IPS DF 4.7 (cell line): ENCODE measurements around the gene RBM47.
"Not testable (repeated sequence)": the region's sequence is repeated elsewhere in the genome, so short reads cannot be mapped to it uniquely, and the experiment has no call there.

ENCODE experiments used
- DNase-seq: peaks from one replicate; pipeline ENCODE4 v3.0.0-alpha.2; 2013; ENCODE audit warnings: low spot score; ENCODE audit errors: extremely low read depth

The RBM47 gene

DNA sequence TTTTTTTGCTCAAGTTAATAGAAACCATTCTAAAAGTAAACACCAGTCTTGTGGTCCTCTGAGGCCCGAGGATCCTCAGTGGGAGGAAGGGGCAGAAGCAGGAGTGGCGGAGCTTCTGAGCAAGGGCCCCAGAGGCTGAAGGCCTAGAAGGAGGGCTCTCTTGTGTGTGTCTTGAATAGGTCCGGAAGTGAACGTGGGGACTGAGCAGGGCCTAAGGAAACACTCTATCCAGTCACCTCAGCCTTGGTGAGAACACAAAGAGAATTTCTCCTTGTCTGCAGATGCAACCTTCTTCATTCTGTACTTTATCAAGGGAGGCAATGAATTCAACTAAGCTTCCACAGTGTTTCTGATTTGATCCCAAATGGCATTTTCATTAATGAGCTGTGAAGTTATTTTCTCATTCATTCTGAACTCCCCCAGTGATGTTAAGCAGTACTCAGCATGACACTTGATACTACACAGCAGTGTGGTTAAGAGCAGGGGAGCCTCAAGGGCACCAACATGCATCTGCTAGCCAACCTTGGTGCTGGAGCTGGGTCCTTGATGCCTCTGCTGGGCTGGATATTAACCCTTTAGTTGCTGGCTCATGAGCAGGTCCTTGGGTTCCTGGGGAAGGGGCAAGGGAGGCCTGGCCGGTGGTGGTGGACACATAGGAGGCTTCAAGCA lies 64.7 kb downstream of the RBM47 start:
- no peak for DNase-seq

DNA sequence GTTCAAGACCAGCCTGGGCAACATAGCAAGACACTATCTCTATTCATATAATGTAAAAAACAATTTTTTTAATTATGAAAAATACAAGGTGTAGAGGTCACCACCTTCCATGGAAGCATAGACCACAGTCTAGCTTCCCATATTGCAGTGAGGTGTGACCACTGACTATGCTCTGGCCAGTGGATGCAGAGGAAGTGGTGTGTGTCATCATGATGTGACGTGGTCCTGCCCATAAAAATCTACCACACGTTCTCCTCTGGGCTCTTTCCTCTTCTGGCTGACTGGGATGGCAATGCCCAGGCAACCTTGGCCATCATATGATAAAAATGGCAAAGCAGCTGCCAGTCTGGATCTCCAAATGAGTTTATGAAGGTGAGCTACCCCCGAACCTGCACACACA lies 65.7 kb downstream of the RBM47 start:
- no peak for DNase-seq

DNA sequence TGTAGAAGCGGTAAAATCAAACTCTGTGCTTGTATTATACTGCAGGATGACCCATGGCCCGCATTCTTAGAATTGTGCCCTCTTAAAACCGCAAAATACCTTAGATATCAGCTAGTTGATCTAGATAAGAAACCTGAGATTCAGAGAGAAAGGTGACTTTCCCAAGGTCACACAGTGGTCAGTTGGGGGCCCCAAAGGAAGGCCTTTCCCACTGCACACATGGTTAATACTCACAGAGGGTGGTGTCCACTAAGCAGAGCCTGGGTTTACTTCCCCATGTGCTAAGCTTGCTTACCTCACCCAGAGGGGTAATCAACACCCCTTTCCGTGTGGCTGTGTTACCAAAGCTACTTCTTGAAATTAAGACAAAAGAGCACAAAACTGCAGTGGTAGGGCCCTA lies 66.3 kb downstream of the RBM47 start:
- no peak for DNase-seq

DNA sequence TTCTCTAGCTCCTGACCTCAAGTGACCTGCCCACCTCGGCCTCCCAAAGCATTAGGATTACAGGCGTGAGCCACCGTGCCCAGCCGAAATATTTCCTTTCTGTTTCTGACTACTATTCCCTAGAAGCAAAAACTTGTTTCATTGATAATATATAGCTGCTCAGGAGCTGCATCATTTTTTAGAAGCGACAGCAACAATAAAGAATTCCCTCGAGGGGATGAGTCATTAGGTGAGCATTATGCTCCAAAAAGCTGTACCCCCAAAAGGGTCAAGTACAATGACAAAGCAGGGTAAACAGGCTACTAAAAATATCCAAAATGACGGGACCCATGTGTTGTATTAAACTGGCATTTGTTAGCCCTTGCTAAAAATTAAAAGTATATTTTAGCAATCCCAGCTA lies 67.0 kb downstream of the RBM47 start:
- no peak for DNase-seq

DNA sequence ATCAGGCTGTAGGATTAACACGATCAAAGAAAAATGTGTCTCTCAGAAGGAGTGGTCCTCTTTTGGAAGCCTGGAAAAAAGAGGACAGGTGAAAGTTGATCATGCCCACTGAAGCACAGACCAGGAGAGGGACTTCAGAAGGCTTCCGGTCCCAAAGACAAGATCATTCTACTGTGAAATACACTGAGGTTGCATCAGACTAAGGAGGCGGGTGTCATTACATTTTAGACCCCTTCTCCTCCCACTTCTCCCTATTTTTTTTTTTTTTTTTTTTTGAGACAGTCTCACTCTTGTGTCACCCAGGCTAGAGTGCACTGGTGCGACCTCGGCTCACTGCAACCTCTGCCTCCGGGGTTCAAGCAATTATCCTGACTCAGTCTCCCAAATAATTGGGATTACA lies 67.5 kb downstream of the RBM47 start:
- no peak for DNase-seq

DNA sequence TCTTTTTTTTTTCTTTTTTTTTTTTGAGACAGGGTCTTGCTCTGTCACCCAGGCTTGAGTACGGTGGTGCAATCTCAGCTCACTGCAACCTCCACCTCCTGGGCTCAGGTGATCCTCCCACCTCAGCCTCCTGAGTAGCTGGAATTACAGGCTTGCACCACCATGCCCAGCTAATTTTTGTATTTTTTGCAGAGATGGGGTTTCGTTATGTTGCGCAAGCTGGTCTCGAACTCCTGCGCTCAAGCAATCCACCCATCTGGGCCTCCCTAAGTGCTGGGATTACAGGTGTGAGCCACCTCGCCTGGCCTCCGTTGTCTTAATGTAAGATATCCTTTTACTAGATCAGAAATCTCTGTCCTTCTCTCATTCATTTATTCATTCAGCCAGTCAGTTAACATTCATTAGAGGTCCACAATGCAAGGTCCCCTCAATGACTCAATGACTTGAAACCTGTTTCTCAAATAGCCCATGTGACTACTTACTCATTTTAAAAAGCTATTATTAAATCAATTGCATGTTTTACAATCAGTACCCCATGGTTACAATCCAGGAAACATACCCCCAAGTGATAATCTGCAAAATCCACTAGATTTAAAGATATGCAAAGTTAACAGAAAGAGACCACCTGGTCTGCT lies 68.0 kb downstream of the RBM47 start:
- not testable (repeated sequence) for DNase-seq

DNA sequence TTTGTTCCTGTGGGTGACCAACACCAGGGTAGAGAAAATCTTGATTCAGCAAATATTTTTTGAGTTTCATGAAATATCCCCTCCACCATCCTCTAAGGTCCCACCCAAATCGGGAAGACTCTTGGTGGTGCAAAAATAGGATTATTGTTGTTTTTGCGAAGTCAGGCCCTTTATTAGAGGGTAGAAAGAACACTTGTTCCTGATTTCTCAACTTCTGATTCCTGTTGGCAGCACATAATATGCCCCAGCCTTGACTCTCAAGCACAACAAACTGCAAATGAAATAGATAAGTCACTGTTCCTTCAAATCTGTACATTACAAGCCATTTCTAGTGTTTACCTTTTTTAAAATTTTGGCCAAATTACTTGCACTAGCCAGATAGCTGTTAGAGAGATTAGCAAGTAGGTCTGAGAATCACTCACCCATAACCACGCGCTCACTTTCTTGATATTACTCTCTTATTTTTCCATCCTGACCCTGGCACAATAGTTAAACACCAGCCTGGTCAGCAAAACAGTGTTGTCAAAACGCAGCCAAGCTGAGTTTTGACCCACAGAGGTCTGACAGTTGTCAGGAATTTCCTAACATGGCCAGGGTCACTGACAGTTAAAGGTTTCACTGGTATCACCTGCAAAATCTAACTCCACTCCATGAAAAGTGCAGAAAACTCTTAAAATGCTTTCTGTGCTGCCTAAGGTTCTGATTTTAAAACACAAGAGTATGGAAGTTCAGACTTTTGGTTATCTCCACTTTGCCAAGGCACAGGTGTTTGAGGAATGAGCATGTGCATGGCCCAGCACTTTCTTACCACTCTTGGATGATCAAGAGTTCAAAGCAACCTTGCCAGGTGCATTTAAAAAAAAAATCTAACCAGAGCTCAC lies 69.8 kb downstream of the RBM47 start:
- DNase-seq, result no peak

DNA sequence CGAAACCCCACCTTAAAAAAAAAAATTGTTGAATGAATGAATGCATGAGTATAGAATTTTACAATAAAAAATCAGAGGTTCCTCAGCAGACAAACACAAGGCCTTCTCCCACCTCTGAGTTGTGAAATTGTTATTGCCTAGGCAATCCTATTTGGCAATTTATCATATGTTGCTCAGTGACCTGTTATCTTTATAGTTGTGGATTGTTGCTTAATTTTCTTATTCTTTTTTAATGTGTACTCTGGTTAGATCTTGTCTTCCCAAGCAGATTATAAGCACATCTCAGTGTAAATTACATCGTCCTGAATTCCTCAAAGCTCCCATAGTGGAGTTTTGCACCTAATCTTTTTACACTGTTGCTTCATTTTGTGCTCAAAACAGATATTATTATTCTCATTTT lies 71.9 kb downstream of the RBM47 start:
- DNase-seq, result no peak

DNA sequence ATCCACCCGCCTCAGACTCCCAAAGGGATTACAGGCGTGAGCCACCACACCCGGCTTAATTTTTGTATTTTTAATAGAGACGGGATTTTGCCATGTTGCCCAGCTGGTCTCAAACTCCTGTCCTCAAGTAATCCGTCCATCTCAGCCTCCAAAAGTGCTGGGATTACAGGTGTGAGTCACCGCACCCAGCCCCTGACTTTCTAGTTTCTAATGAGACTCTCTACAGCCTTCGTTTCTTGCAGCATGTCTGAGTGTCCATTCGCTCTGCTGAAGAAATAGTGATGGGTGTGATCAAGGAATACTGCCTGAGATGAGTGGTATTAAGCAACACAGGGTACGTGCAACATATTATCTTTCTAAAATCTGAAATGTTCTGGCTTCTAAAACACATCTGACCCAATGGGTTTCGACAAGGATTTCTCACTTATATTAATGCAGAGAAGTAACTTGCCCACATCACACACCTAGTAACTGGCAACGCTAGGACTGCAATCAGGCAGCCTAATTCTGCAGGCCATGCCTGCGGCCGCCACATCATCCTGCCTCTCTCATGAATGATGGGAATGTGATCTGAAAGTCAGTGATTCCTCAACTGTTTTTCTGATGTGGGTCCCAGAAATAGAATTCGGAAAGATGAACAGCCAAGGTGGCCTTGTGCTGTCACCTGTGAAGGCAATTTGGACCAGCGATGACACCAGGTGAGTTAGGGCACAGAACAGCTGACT lies 74.3 kb downstream of the RBM47 start:
- DNase-seq, result no peak

DNA sequence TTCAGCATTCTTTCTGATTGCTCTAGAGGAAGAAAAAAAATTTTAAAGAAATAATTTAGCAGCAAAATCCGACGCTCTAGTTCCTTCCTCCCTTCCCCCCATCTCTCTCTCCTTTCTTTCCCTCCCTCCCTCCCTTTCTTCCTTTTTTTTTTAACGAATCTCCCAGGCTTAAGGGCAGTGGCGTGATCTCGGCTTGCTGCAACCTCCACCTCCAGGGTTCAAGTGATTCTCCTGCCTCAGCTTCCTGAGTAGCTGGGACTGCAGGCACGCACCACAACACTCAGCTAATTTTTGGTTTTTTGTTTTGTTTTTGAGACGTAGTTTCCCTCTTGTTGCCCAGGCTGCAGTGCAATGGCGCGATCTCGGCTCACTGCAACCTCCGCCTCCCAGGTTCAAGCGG lies 75.0 kb downstream of the RBM47 start:
- not testable (repeated sequence) for DNase-seq

DNA sequence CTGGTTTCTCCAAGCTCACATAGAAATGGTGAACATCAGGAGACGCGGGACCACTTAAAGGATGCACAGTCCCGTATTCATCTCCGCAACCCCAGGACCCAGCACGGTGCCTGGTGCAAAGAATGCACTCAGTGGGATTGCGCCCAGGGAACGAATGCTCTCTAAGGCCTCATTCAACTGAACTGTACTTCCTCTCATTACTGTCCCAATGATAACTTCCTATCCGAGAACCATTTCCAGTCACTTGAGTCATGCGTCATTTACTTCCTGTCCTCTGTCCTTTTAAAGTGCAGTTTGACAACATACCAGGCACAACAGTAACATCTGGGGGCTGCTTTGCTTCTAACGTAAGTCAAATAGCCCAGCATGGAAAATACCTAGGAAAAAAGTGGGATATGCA lies 75.7 kb downstream of the RBM47 start:
- no peak for DNase-seq

DNA sequence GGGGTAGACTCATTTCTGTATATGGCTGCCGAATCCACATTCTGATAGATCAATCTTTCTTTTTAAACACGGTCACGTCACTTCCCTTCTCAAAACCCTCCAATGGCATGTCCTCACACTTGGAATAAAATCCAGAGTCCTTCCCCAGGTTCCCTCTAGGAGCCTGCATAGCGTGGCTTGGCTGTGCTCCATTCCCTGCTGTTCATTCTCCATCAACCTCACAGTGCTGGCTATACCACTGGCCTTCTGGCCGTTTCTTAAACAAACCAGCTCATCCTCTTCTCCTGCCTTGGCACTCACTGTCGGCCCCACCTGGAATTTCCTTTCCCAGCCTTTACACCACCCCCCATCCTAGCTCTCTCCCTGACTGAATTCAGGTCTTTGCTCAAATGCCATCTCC lies 77.1 kb downstream of the RBM47 start:
- no peak for DNase-seq

DNA sequence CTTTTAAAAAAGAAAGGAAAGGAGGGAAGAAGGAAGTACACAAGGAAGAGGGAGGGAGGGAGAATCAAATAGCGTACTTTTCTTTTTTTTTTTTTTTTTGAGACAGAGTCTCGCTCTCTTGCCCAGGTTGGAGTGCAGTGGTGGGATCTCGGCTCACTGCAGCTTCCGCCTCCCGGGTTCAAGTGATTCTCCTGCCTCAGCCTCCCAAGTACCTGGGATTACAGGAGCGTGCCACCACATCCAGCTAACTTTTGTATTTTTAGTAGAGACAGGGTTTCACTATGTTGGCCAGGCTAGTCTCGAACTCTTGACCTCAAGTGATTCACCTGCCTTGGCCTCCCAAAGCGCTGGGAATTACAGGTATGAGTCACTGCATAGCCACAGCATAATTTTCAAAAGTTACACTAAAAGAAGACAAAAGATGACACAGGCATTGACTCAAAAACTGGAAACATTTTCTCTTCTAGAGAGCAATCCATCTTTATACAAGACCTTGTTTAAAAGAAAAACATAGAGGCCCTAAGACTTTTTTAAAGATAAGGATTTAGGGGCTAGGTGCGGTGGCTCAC lies 78.0 kb downstream of the RBM47 start:
- DNase-seq, result not testable (repeated sequence)

DNA sequence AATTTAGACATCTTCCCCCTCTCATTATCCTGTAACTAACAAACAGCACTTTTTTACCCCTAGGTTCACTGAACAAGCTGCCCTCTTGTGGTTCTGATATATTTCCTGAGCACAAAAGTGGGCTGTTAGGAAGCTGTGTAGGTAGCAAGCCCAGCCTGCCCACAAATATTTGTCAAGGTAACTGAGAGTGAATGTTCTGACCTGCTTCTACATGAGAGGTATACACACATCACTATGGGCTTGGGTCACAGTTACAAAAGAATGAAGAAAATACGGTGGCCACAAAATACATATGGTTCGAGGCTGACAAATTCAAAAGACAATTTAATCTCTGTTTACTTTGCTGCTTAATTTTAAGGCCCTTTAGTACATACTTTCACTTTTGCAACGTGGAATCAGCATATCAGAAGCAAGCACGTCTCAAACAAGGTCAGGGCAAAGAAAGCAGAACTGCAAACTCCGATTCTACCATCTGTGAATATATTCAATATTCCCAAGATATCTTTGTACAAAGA lies 78.7 kb downstream of the RBM47 start:
- no peak for DNase-seq

DNA sequence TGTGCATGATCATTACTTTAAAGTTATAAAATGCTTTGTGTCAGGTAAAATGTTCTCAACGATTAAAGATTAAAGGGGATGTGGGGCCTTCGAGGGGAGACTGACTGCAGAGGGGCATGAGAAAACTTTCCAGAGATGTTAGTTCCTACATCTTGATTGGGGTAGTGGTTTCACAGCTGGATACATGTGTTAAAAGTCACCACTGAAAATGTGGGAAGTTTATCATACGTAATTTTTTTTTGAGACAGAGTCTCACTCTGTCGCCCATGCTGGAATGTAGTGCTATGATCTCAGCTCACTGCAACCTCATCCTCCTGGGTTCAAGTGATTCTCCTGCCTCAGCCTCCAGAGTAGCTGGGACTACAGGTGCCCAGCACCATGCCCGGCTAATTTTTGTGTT lies 79.5 kb downstream of the RBM47 start:
- no peak for DNase-seq

DNA sequence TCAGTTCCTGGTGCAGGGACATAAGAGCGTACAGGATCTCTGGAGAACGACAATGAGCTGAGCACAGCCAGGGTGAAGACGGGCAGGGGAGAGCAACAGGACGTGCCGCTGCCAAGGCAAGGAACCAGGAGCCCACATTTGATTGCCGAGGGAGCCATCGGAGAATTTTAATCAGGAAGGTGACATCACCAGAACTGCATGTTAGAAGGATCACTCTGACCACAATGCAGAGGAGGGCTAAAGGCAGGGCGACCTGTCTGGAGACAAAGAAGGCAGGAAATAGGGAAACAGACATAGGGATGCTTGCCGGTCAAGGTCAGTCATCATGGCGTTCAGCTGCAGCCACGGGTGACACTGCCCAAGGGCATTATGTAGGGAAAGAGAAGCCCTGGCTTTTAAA lies 81.4 kb downstream of the RBM47 start:
- DNase-seq, result no peak

DNA sequence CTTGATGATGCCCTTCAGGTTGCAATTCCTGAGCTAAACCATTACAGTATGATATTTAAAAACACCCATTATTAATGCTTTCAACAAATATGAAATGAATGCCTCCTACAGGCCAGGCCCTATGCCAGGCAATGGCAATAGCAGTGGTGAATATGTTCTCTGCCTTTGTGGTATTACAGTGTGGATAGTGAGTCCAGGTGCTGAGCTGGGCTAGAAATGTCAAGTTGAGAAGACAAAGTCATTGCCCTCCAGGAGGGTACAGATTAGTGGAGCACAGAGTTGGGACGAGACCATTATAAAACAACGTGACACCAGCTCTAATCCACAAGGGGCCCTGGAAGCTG lies 81.9 kb downstream of the RBM47 start:
- DNase-seq, result no peak

DNA sequence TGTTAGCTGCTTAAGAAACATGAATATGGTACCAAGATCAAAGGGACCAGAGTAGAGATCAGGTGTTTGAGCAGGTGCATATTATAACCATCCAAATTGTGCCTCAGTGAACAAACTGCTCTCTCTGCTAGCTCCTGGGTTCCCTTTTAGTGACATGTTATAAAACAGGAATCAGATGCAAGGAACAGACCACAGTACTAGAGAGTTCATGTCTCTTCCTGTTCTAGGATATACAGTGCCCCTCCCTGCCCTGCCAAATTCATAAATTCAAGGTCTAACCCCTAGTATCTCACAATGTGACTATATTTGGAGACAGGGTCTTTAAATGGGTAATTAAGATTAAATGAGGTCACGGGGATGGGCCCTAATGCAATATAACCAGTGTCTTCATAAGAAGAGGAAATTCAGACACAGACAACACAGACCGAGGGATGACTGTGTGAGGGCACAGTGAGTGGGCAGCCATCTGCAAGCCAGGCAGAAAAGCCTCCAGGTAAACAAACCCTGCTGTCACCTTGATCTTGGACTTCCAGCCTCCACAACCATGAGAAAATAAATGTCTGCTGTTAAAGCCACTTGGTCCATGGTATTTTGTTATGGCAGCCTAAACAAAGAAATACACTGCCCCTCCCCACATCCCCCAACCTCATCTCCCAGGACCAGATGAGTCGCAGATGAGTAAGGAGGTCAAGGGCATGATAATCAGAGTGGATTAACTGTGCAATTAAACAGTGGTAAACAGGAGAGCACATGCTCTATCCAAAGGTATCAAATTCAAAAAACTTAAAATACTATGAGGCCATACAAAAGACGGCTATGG lies 82.5 kb downstream of the RBM47 start:
- DNase-seq, result no peak

DNA sequence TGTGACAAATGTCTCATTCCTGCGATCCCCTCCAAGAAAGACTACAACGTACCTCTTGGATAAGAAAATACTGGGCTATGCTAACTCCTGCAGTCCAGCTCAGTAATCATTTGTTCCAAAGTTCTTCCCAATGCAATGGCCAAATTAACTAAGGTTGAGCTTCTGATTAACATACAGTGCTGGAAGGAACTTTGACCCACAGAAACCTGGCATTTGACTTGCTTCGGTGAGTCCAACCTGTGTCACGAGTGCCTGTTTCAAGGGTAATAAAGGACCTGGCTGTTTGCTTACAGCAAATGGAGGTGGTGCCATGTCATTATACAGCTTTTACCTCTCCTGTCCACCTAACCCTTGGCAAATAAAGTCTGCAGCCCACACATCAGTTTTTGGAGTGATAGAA lies 83.2 kb downstream of the RBM47 start:
- DNase-seq, result no peak

DNA sequence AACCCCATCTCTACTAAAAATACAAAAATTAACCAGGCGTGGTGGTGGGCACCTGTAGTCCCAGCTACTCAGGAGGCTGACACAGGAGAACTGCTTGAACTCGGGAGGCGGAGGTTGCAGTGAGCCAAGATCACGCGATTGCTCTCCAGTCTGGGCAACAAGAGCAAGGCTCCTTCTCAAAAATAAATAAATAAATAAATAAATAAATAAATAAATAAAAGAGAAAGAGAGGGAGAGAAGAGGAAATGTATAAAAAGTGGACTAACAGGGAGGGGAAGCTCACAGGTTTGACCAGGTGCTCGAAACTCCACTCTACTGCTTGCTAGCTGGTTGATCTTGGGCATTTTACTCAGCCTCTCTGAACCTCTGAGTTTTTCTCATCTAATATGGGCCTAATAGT lies 84.2 kb downstream of the RBM47 start:
- not testable (repeated sequence) for DNase-seq

DNA sequence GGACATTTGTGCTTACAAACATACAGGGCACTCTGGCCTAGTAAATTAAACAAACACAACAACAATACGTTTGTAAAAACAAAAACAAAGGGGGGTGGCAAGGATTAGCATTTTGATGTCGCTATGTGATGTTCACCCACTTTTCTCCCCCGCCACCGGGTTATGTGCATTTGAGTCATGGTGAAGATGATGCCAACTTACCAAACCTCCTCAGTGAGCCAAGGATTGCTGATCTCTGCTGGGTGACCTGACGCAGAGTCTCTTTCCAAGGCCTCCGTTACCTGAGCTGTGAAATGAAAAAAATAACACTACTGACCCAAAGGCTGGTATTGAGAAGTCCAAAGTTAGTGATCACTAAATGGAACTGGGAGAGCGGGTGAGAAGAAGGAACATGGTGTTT lies 85.4 kb downstream of the RBM47 start:
- DNase-seq, result no peak
